K562 (cell line): ENCODE results near the gene DACT3. TPM values are rescaled to one million over a fixed set of nuclear protein-coding genes. Genes with fewer than 3 reads are reported as not detected.
A peak's percentile ranks its signal among the peaks of the same experiment; 100 is the strongest.

Source experiments
- ATAC-seq: fragments of 200-7000 bp; cut with Tn5 transposase; 3 replicates; pipeline ENCODE4 v1.9.1; 2020; ENCODE audit warnings: moderate library complexity
- BruUV-seq: library from RNA; stranded (reverse); fragments of 400-500 nt; replicated peaks from 2 replicates; lab custom pipeline; 2021; lab: Mats Ljungman, UMichigan
- CTCF ChIA-PET: fragments of 300-600 bp; formaldehyde crosslinking; extraction: SDS; loops from one replicate; lab custom pipeline; 2021; ENCODE audit warnings: low intra/inter-chr PET ratio; lab: Yijun Ruan, JAX
- POLR2A ChIA-PET: fragments of 300-600, 350-650 bp; sonication (Branson Sonifier 250); formaldehyde crosslinking; extraction: SDS; loops from one replicate; lab custom pipeline; 2021; ENCODE audit warnings: antibody characterized with exemption, inconsistent platforms; lab: Yijun Ruan, JAX
- DNase-seq, 4 experiments: peaks; one replicate each; pipeline versions ENCODE4 v3.0.0 to v3.0.0-alpha.2; 2011 to 2018; ENCODE audit warnings: low spot score in 3 of 4, mixed read lengths in 3 of 4; ENCODE audit errors: extremely low read depth in 1 of 4
- FAIRE-seq: peaks from 2 replicates; lab custom pipeline; 2011; peaks lifted over from hg19 to GRCh38; lab: Jason Lieb, UNC
- H2AFZ ChIP-seq: 2 replicates; pipeline ENCODE4 v1.6.0; 2011; ENCODE audit warnings: low read depth, low read length, control low read depth, inconsistent platforms
- H3K27ac ChIP-seq: fragments of 200-600 bp; 3 replicates; pipeline ENCODE4 v1.8.0; 2011; ENCODE audit warnings: low read depth, mild to moderate bottlenecking, control low read depth, inconsistent platforms, low read length, moderate library complexity, mixed read lengths; ENCODE audit errors: extremely low read depth
- H3K27me3 ChIP-seq, 2 experiments: fragments of 300-600 bp in 1 of 2; 2 replicates in 1 of 2; 3 replicates in 1 of 2; pipeline versions ENCODE4 v1.6.0 to v1.8.0; 2011; ENCODE audit warnings: inconsistent platforms in 2 of 2, low read length in 2 of 2, mild to moderate bottlenecking in 1 of 2, mixed read lengths in 1 of 2, moderate library complexity in 1 of 2; ENCODE audit not compliant: control insufficient read depth in 2 of 2, insufficient read depth in 2 of 2
- H3K36me3 ChIP-seq: fragments of 300-600 bp; 3 replicates; pipeline ENCODE4 v1.8.0; 2011; ENCODE audit warnings: mild to moderate bottlenecking, low read length, inconsistent platforms; ENCODE audit not compliant: control insufficient read depth, insufficient read depth
- H3K4me1 ChIP-seq, 2 experiments: fragments of 200-600 bp in 1 of 2; replicated peaks in 1 of 2; 2 replicates in 1 of 2; 3 replicates in 1 of 2; pipeline versions ENCODE4 v1.5.1 to v1.8.0; 2011; ENCODE audit warnings: inconsistent platforms in 2 of 2, low read length in 2 of 2, mild to moderate bottlenecking in 1 of 2, mixed read lengths in 1 of 2, moderate library complexity in 1 of 2; ENCODE audit not compliant: control insufficient read depth in 2 of 2, insufficient read depth in 2 of 2
- H3K4me2 ChIP-seq: 2 replicates; pipeline ENCODE4 v1.6.1; 2011; ENCODE audit warnings: low read length, control low read depth, inconsistent platforms, mixed read lengths; ENCODE audit not compliant: insufficient read depth
- H3K4me3 ChIP-seq: fragments of 200-600 bp; sonication (generic), shearing (Covaris generic); 2 replicates; pipeline ENCODE4 v1.5.1; 2016; ENCODE audit warnings: control low read depth, inconsistent platforms
- H3K79me2 ChIP-seq: fragments of 200-600 bp; 3 replicates; pipeline ENCODE4 v1.8.0; 2011; ENCODE audit warnings: low read length, inconsistent platforms; ENCODE audit not compliant: control insufficient read depth, insufficient read depth
- H3K9ac ChIP-seq, 2 experiments: 2 replicates each; pipeline versions ENCODE4 v1.6.0 to v1.6.1; 2011; ENCODE audit warnings: low read depth in 2 of 2, low read length in 2 of 2, control low read depth in 1 of 2, inconsistent platforms in 1 of 2, mild to moderate bottlenecking in 1 of 2, mixed read lengths in 1 of 2; ENCODE audit not compliant: insufficient read depth in 1 of 2
- H3K9me1 ChIP-seq: one replicate; pipeline ENCODE4 v1.6.0; 2011; ENCODE audit warnings: inconsistent platforms, mild to moderate bottlenecking, low read length, moderate library complexity; ENCODE audit not compliant: control insufficient read depth, insufficient read depth
- H3K9me3 ChIP-seq: replicated peaks from 2 replicates; pipeline ENCODE4 v1.5.1; 2011; ENCODE audit warnings: low read depth, low read length, inconsistent platforms; ENCODE audit not compliant: control insufficient read depth, insufficient read depth
- H4K20me1 ChIP-seq: replicated peaks from 2 replicates; pipeline ENCODE4 v1.6.1; 2011; ENCODE audit warnings: low read length, inconsistent platforms, mixed read lengths; ENCODE audit not compliant: control insufficient read depth, insufficient read depth
- POLR2G ChIP-seq: fragments of 200-400 bp; formaldehyde crosslinking; IDR thresholded peaks from 2 replicates; pipeline ENCODE4 v1.6.1; 2017; ENCODE audit warnings: low read depth, mild to moderate bottlenecking, antibody characterized with exemption, low read length, moderate library complexity
- RBFOX2 ChIP-seq: fragments of 200-400 bp; formaldehyde crosslinking; IDR thresholded peaks from 2 replicates; pipeline ENCODE4 v1.6.1; 2017; ENCODE audit warnings: low read depth, mild to moderate bottlenecking, low read length, moderate library complexity
- ZBTB7A ChIP-seq: IDR thresholded peaks from 2 replicates; pipeline ENCODE4 v1.6.1; 2011; ENCODE audit warnings: low read depth, mild to moderate bottlenecking, low read length, moderate library complexity, borderline replicate concordance; ENCODE audit not compliant: control insufficient read depth
- WGBS: fragments of 100-300 bp; shearing (Covaris generic); methylation state at CpG from one replicate; pipeline ENCODE4 v1.1.6; 2016; ENCODE audit warnings: low coverage, mixed read lengths; ENCODE audit not compliant: insufficient coverage; ENCODE audit errors: missing lambda C conversion rate; 5-methylcytosine and 5-hydroxymethylcytosine counted together
- in situ Hi-C: fragments of 300-500 bp; cut with MboI; formaldehyde crosslinking; loops from 4 replicates; pipeline ENCODE4 v1.15.0; 2018; ENCODE audit warnings: inconsistent platforms, mixed read lengths
- intact Hi-C: fragments of 100-400 bp; cut with micrococcal nuclease; formaldehyde crosslinking; loops from 2 replicates; pipeline ENCODE4 v1.14.2; 2022
- polyA plus RNA-seq, 8 experiments: library from polyadenylated mRNA; depleted of rRNA in 4 of 8; stranded (reverse) in 5 of 8; unstranded in 3 of 8; fragments of >200 nt; fragmentation: Nextera tagmentation in 2 of 8; fragmentation: Illumina TruSeq in 1 of 8; extraction: Ambion mirVana in 2 of 8; extraction: Trizol in 1 of 8; gene quantifications; 2 replicates each; pipeline versions ENCODE4 v1.2.1 to v1.2.3, GENCODE V29; 2011 to 2014; ENCODE audit warnings: inconsistent platforms in 1 of 8, missing spikeins in 1 of 8
- total RNA-seq, 7 experiments: library from RNA; depleted of rRNA in 6 of 7; stranded (reverse); fragments of >200 nt in 6 of 7; fragmentation: Illumina TruSeq in 2 of 7; extraction: Trizol in 2 of 7; gene quantifications; 2 replicates each; pipeline versions ENCODE4 v1.2.1 to v1.2.3, GENCODE V29; 2011 to 2021; ENCODE audit warnings: low replicate concordance in 1 of 7

The DACT3 gene
- total and polyA plus RNA-seq, 9 of the 15 experiments (the other 6 are each of a cell fraction or from before 2014, with no cell fraction given) = 0.67 to 6.5 (median 3.5) TPM

DNA sequence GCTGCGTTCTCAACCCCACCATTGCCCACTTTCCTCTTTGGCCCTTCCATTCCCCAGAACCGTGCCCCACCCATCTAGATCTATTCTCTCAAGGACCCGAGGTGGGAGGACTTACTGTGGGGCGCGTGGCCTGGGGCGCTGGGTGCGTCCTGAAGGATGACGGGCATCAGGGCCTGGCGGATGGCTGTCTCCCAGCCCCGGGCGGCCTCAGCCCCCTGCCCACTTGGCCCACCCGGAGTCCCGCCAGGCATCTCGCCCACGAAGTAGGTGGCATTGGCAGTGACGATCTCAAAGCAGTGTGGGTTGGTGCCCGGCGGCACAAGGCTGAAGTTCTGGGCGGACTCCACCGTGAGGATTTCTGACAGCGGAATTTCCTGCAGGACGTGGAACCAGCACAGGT, 32.8 kb upstream of the DACT3 start:
- Histone ChIP-seq H3K9me1 (no peaks in the 10 kb centered on the region), H3K4me1 (peaks cover 12 to 21% of the 10 kb centered on the region in 2 experiments; a peak in 4 of 5 replicates), H3K27me3 (no peaks in the 10 kb centered on the region), H3K79me2 (peaks cover 12% of the 10 kb centered on the region; the same call in 2 of the 3 replicates), H3K9me3 (no peaks in the 10 kb centered on the region; the same call in 1 of the 2 replicates), H2AFZ (no peak overlapping the region), H4K20me1 (0 out of 2 replicates have a peak, but pooled peaks cover 3% of the 10 kb centered on the region), H3K27ac (no peak overlapping the region), H3K4me3 (no peak overlapping the region), H3K9ac (peak overlapping the region in 1 of 2 experiments; percentile 45; a peak in 1 of 4 replicates), H3K4me2 (no peak overlapping the region), H3K36me3 (peaks cover 81% of the 10 kb centered on the region)
- FAIRE-seq = no peak
- no peak for ATAC-seq
- peak in 1 of 4 experiments; percentile 4 for DNase-seq
- intact Hi-C loops (no loop called here), in situ Hi-C loops (no loop called here)
- ChIA-PET POLR2A (interaction anchor here (1.8 kb wide), 1 partner anchor 32 kb away, joined by 5 read pairs; the partner anchor contains the start of gene DACT3), CTCF (no interaction called here)
- whole genome bisulfite sequencing = 94% methylated on average over 17 of the region's 22 CpGs
- TF ChIP-seq ZBTB7A (no peak), RBFOX2 (peak; percentile 38; the same call in 1 of the 2 replicates), POLR2G (0 out of 2 replicates have a peak, but pooled peaks have one; percentile 38)
- BruUV-seq = no TSS peak
